Measurements from ENCODE around the gene AADACL4. TPM values are rescaled to one million over a fixed set of nuclear protein-coding genes. Genes with fewer than 3 reads are reported as not detected.

Gene AADACL4
- total and polyA plus RNA-seq, 2 of the 8 experiments (the other 6 are each of a cell fraction or from before 2014, with no cell fraction given): 0.08 TPM; not detected in 1

DNA sequence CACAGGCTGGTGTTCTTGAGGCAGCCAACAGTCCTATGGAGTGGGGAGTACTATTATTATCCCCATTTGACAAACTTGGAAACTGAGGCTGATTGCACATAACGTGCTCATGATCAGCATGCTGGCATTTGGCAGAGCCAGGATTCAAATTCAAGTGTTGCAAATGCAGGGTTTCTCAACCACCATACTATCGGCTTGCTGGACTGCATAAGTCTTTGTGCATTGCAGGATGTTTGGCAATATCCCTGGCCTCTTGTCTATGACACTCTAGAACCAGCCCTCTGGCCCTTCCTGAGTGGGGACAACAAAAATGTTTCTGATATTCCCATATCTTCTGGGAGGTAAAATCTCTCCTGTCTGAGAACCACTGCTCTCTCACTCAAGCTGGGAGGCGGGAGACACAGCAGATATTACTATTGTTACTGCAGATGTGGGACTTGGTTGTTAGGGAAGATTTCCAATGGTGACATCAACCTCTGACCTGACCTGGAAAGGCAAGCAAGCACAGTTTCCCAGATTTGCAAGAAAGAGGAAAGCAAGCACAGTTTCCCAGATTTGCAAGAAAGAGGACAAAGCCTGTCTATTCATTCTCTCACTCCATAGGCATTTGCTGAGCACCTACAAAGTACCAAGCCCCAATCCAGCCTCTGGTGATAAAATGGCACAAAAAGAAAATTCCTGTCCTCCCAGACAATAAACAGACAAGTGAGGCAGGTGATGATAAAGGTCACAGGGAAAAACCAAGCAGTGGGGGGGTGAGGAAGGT lies 71.0 kb downstream of the AADACL4 start (continued):
- TF ChIP-seq, protein P1, sequence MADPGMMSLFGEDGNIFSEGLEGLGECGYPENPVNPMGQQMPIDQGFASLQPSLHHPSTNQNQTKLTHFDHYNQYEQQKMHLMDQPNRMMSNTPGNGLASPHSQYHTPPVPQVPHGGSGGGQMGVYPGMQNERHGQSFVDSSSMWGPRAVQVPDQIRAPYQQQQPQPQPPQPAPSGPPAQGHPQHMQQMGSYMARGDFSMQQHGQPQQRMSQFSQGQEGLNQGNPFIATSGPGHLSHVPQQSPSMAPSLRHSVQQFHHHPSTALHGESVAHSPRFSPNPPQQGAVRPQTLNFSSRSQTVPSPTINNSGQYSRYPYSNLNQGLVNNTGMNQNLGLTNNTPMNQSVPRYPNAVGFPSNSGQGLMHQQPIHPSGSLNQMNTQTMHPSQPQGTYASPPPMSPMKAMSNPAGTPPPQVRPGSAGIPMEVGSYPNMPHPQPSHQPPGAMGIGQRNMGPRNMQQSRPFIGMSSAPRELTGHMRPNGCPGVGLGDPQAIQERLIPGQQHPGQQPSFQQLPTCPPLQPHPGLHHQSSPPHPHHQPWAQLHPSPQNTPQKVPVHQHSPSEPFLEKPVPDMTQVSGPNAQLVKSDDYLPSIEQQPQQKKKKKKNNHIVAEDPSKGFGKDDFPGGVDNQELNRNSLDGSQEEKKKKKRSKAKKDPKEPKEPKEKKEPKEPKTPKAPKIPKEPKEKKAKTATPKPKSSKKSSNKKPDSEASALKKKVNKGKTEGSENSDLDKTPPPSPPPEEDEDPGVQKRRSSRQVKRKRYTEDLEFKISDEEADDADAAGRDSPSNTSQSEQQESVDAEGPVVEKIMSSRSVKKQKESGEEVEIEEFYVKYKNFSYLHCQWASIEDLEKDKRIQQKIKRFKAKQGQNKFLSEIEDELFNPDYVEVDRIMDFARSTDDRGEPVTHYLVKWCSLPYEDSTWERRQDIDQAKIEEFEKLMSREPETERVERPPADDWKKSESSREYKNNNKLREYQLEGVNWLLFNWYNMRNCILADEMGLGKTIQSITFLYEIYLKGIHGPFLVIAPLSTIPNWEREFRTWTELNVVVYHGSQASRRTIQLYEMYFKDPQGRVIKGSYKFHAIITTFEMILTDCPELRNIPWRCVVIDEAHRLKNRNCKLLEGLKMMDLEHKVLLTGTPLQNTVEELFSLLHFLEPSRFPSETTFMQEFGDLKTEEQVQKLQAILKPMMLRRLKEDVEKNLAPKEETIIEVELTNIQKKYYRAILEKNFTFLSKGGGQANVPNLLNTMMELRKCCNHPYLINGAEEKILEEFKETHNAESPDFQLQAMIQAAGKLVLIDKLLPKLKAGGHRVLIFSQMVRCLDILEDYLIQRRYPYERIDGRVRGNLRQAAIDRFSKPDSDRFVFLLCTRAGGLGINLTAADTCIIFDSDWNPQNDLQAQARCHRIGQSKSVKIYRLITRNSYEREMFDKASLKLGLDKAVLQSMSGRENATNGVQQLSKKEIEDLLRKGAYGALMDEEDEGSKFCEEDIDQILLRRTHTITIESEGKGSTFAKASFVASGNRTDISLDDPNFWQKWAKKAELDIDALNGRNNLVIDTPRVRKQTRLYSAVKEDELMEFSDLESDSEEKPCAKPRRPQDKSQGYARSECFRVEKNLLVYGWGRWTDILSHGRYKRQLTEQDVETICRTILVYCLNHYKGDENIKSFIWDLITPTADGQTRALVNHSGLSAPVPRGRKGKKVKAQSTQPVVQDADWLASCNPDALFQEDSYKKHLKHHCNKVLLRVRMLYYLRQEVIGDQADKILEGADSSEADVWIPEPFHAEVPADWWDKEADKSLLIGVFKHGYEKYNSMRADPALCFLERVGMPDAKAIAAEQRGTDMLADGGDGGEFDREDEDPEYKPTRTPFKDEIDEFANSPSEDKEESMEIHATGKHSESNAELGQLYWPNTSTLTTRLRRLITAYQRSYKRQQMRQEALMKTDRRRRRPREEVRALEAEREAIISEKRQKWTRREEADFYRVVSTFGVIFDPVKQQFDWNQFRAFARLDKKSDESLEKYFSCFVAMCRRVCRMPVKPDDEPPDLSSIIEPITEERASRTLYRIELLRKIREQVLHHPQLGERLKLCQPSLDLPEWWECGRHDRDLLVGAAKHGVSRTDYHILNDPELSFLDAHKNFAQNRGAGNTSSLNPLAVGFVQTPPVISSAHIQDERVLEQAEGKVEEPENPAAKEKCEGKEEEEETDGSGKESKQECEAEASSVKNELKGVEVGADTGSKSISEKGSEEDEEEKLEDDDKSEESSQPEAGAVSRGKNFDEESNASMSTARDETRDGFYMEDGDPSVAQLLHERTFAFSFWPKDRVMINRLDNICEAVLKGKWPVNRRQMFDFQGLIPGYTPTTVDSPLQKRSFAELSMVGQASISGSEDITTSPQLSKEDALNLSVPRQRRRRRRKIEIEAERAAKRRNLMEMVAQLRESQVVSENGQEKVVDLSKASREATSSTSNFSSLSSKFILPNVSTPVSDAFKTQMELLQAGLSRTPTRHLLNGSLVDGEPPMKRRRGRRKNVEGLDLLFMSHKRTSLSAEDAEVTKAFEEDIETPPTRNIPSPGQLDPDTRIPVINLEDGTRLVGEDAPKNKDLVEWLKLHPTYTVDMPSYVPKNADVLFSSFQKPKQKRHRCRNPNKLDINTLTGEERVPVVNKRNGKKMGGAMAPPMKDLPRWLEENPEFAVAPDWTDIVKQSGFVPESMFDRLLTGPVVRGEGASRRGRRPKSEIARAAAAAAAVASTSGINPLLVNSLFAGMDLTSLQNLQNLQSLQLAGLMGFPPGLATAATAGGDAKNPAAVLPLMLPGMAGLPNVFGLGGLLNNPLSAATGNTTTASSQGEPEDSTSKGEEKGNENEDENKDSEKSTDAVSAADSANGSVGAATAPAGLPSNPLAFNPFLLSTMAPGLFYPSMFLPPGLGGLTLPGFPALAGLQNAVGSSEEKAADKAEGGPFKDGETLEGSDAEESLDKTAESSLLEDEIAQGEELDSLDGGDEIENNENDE (IDR thresholded peaks at IDR 0.05; ENCODE audit: insufficient replicate concordance, low read length): no peak
- TF ChIP-seq EGR1 (IDR thresholded peaks at IDR 0.05; ENCODE audit: borderline replicate concordance, low read depth, low read length) (no peak), SP1 (IDR thresholded peaks at IDR 0.05; ENCODE audit: low read depth, low read length) (no peak), TAF1 (IDR thresholded peaks at IDR 0.05; ENCODE audit: low read depth, low read length) (no peak), GTF2F1 (IDR thresholded peaks at IDR 0.05; ENCODE audit: borderline replicate concordance, low read depth, low read length) (no peak), KDM5A (IDR thresholded peaks at IDR 0.05; ENCODE audit: low read length) (no peak), POLR2AphosphoS5 (IDR thresholded peaks at IDR 0.05; ENCODE audit: low read depth, low read length) (no peak), RXRA (IDR thresholded peaks at IDR 0.05; ENCODE audit: insufficient read depth, low read depth, low read length) (no peak)
- TF ChIP-seq, protein P2, sequence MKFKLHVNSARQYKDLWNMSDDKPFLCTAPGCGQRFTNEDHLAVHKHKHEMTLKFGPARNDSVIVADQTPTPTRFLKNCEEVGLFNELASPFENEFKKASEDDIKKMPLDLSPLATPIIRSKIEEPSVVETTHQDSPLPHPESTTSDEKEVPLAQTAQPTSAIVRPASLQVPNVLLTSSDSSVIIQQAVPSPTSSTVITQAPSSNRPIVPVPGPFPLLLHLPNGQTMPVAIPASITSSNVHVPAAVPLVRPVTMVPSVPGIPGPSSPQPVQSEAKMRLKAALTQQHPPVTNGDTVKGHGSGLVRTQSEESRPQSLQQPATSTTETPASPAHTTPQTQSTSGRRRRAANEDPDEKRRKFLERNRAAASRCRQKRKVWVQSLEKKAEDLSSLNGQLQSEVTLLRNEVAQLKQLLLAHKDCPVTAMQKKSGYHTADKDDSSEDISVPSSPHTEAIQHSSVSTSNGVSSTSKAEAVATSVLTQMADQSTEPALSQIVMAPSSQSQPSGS (IDR thresholded peaks at IDR 0.05; ENCODE audit: low read length): no peak

Measured in H1 (cell line).